Upper lobe of left lung (tissue), 4 donors: ENCODE measurements around the gene PHLDA3.

ENCODE experiments used
- CTCF ChIP-seq, 6 experiments: fragments of 450-650 bp in 4 of 6; fragments of 200-600 bp in 2 of 6; sonication (generic) in 2 of 6; IDR thresholded peaks; one replicate each; pipeline ENCODE4 v1.5.1; 2016 to 2019; ENCODE audit warnings: antibody characterized with exemption in 6 of 6
- POLR2A ChIP-seq, 4 donors: fragments of 450-650 bp; IDR thresholded peaks; one replicate each; pipeline ENCODE4 v1.5.1; 2016 to 2017; ENCODE audit warnings: antibody characterized with exemption in 4 of 4, mild to moderate bottlenecking in 2 of 4

- no peak for TF ChIP-seq POLR2A (IDR thresholded peaks at IDR 0.05)
- TF ChIP-seq CTCF (IDR thresholded peaks at IDR 0.05) = no peak
Observed at GRCh38 chr1:201496296-201496690, 27.3 kb upstream of the PHLDA3 start.
